Measurements from ENCODE around the gene TMEM59L.
A peak's percentile ranks its signal among the peaks of the same experiment; 100 is the strongest.

TMEM59L gene

GRCh38 chr19:18650021-18650390 lies 37.3 kb downstream of the TMEM59L start:
- in situ Hi-C loops (cut with HindIII; ENCODE audit: low pct_ligation_motif_present, low pct_unique_long_range_greater_than_20kb, low sequenced_read_pairs), result no loop called here
- no peak for DNase-seq

GRCh38 chr19:18650468-18651041 lies 37.9 kb downstream of the TMEM59L start:
- DNase-seq, result no peak
- in situ Hi-C loops (cut with HindIII; ENCODE audit: low pct_ligation_motif_present, low pct_unique_long_range_greater_than_20kb, low sequenced_read_pairs), result no loop called here

- no peak for DNase-seq
- in situ Hi-C loops (cut with HindIII; ENCODE audit: low pct_ligation_motif_present, low pct_unique_long_range_greater_than_20kb, low sequenced_read_pairs), result no loop called here
These were observed 38.6 kb downstream of the TMEM59L start for GRCh38 chr19:18651300-18651699.

GRCh38 chr19:18651733-18652132 lies 39.1 kb downstream of the TMEM59L start:
- in situ Hi-C loops (cut with HindIII; ENCODE audit: low pct_ligation_motif_present, low pct_unique_long_range_greater_than_20kb, low sequenced_read_pairs), result no loop called here
- no peak for DNase-seq

- in situ Hi-C loops (cut with HindIII; ENCODE audit: low pct_ligation_motif_present, low pct_unique_long_range_greater_than_20kb, low sequenced_read_pairs), result no loop called here
- no peak for DNase-seq
These were observed 41.2 kb downstream of the TMEM59L start for GRCh38 chr19:18653853-18654252.

GRCh38 chr19:18654469-18654868 lies 41.8 kb downstream of the TMEM59L start:
- DNase-seq, result no peak
- in situ Hi-C loops (cut with HindIII; ENCODE audit: low pct_ligation_motif_present, low pct_unique_long_range_greater_than_20kb, low sequenced_read_pairs), result no loop called here

GRCh38 chr19:18655173-18655844 lies 42.6 kb downstream of the TMEM59L start:
- no peak for DNase-seq
- in situ Hi-C loops (cut with HindIII; ENCODE audit: low pct_ligation_motif_present, low pct_unique_long_range_greater_than_20kb, low sequenced_read_pairs), result no loop called here

- in situ Hi-C loops (cut with HindIII; ENCODE audit: low pct_ligation_motif_present, low pct_unique_long_range_greater_than_20kb, low sequenced_read_pairs), result no loop called here
- no peak for DNase-seq
These were observed 43.8 kb downstream of the TMEM59L start for GRCh38 chr19:18656337-18657086.

GRCh38 chr19:18657590-18658365 lies 45.1 kb downstream of the TMEM59L start:
- in situ Hi-C loops (cut with HindIII; ENCODE audit: low pct_ligation_motif_present, low pct_unique_long_range_greater_than_20kb, low sequenced_read_pairs), result no loop called here
- no peak for DNase-seq

- in situ Hi-C loops (cut with HindIII; ENCODE audit: low pct_ligation_motif_present, low pct_unique_long_range_greater_than_20kb, low sequenced_read_pairs), result no loop called here
- no peak for DNase-seq
These were observed 45.7 kb downstream of the TMEM59L start for GRCh38 chr19:18658366-18658855.

- DNase-seq, result no peak
- in situ Hi-C loops (cut with HindIII; ENCODE audit: low pct_ligation_motif_present, low pct_unique_long_range_greater_than_20kb, low sequenced_read_pairs), result no loop called here
These were observed 46.8 kb downstream of the TMEM59L start for GRCh38 chr19:18659281-18660050.

- in situ Hi-C loops (cut with HindIII; ENCODE audit: low pct_ligation_motif_present, low pct_unique_long_range_greater_than_20kb, low sequenced_read_pairs), result no loop called here
- peak; percentile 44 for DNase-seq
These were observed 47.6 kb downstream of the TMEM59L start for GRCh38 chr19:18660051-18660910.

- no peak for DNase-seq
- in situ Hi-C loops (cut with HindIII; ENCODE audit: low pct_ligation_motif_present, low pct_unique_long_range_greater_than_20kb, low sequenced_read_pairs), result no loop called here
These were observed 48.4 kb downstream of the TMEM59L start for GRCh38 chr19:18660939-18661670.

- DNase-seq, result no peak
- in situ Hi-C loops (cut with HindIII; ENCODE audit: low pct_ligation_motif_present, low pct_unique_long_range_greater_than_20kb, low sequenced_read_pairs), result no loop called here
These were observed 50.5 kb downstream of the TMEM59L start for GRCh38 chr19:18662972-18663732.

GRCh38 chr19:18663940-18664530 lies 51.4 kb downstream of the TMEM59L start:
- in situ Hi-C loops (cut with HindIII; ENCODE audit: low pct_ligation_motif_present, low pct_unique_long_range_greater_than_20kb, low sequenced_read_pairs), result no loop called here
- no peak for DNase-seq

- DNase-seq, result no peak
- in situ Hi-C loops (cut with HindIII; ENCODE audit: low pct_ligation_motif_present, low pct_unique_long_range_greater_than_20kb, low sequenced_read_pairs), result no loop called here
These were observed 53.1 kb downstream of the TMEM59L start for GRCh38 chr19:18665771-18666202.
